Thymus (tissue), 11 donors: ENCODE measurements around the gene CRACDL. TPM values are rescaled to one million over a fixed set of nuclear protein-coding genes. Genes with fewer than 3 reads are reported as not detected.

Source experiments
- DNase-seq, 9 donors: peaks; one replicate each; pipeline ENCODE4 v3.0.0-alpha.2; 2013; ENCODE audit warnings: low spot score in 9 of 9, low read depth in 6 of 9, missing footprints in 1 of 9
- H3K27ac ChIP-seq, 2 donors: one replicate each; pipeline ENCODE4 v1.5.1; 2013; ENCODE audit warnings: control low read depth in 1 of 2, low read depth in 1 of 2, low read length in 1 of 2, mild to moderate bottlenecking in 1 of 2, moderate library complexity in 1 of 2
- H3K27me3 ChIP-seq, 2 donors: one replicate each; pipeline ENCODE4 v1.5.1; 2013; ENCODE audit warnings: low read length in 1 of 2; ENCODE audit not compliant: control insufficient read depth in 2 of 2, insufficient read depth in 1 of 2
- H3K36me3 ChIP-seq, 2 donors: one replicate each; pipeline ENCODE4 v1.5.1; 2013; ENCODE audit warnings: low read length in 1 of 2, mild to moderate bottlenecking in 1 of 2, moderate library complexity in 1 of 2; ENCODE audit not compliant: control insufficient read depth in 2 of 2, insufficient read depth in 2 of 2
- H3K4me1 ChIP-seq, 2 donors: one replicate each; pipeline ENCODE4 v1.5.1; 2013; ENCODE audit warnings: low read length in 2 of 2; ENCODE audit not compliant: control insufficient read depth in 2 of 2, insufficient read depth in 2 of 2
- H3K4me3 ChIP-seq, 2 donors: one replicate each; pipeline ENCODE4 v1.5.1; 2013; ENCODE audit warnings: low read length in 2 of 2, control low read depth in 1 of 2, mild to moderate bottlenecking in 1 of 2
- H3K9me3 ChIP-seq, 2 donors: one replicate each; pipeline ENCODE4 v1.5.1; 2013; ENCODE audit warnings: low read length in 1 of 2, mild to moderate bottlenecking in 1 of 2; ENCODE audit not compliant: control insufficient read depth in 2 of 2, insufficient read depth in 1 of 2
- WGBS: extraction: QIAGEN DNeasy Blood & Tissue Kit; methylation state at CpG from one replicate; pipeline ENCODE4 v1.1.7; 2013; 5-methylcytosine and 5-hydroxymethylcytosine counted together
- polyA plus RNA-seq: library from polyadenylated mRNA; stranded (reverse); fragments of 200-250 nt; gene quantifications from one replicate; pipeline ENCODE4 v1.2.3, GENCODE V29; 2013
- total RNA-seq: library from RNA; stranded (reverse); fragments of 120-200 nt; gene quantifications from one replicate; pipeline ENCODE4 v1.2.4, GENCODE V29; 2013
- donor health status: healthy.

The CRACDL gene
- total and polyA plus RNA-seq, 2 donors: 1.9 to 3.6 TPM

DNA sequence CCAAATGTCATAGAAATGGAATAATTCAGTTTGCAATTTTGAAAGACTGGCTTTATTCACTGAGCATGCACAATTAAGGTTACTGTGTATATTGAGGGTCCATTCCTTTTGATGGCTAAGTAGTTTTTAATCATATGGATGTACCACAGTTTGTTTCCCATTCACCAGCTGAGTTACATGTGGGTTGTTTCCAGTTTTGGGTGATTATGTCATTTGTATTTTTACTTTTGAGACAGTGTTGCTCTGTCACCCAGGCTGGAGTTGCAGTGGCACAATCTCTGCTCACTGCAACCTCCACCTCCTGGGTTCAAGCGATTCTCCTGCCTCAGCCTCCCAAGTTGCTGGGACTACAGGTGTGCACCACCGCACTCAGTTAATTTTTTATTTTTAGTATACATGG, 124.3 kb downstream of the CRACDL start:
- WGBS: 98% methylated on average over 2 of the region's 2 CpGs
- H3K27me3 ChIP-seq: no peaks in the 10 kb centered on the region
- H3K36me3 ChIP-seq: no peaks in the 10 kb centered on the region
- H3K4me3 ChIP-seq: no peak overlapping the region
- H3K4me1 ChIP-seq: peaks cover 0 to 30% of the 10 kb centered on the region in 2 donors
- DNase-seq: no peak
- no peak overlapping the region for H3K27ac ChIP-seq
- peaks cover 0 to 7% of the 10 kb centered on the region in 2 donors for H3K9me3 ChIP-seq

DNA sequence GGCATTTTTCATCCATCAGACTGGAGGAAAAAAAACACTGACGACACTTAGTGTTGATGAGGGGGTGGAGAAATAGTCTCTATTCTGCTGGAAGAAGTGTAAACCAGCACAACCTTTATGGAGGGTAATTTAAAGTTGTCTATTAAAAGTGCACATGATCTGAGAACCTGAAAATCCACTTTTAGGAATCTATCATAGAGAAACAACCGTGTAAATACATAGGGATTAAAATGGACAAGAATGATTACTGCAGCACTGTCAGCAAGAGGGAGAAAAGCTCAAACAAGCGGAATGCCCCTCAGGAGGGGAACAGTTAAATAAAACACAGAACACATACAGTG, 125.5 kb downstream of the CRACDL start:
- 97% methylated on average over 3 of the region's 3 CpGs for WGBS
- H3K4me3 ChIP-seq: no peak overlapping the region

DNA sequence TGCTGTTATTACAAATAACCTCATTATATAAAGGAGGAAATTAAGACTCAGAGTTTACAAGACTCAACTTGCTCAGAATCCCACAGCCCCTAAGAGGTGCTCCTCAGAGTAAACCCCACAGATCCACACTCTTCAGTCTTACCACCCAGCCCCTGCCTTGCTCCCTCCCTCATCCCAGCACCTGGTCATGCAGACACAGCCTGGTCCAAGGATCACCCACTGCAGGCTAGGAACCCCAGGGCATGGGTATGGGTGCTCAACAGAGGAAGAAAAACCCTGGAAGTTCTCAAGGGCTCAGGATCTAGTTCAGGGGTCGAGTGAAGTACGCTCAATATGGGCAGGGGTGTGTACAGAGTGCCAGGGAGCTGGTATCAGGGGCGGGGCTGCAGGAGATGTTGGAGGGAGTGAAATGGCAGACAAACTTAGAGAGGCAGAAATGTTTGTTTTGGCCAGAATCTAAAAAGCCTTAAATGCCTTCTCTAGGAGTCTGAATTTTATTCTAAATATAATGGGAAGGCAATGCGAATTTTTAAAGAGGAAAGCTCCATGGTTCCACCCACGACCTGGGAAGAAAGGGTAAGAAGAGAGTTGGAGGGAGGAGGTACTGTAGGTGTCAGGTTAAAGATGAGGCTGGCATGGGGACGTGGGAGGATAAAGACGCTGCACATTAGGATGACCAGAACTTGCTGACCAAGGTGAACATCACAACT, 126.0 kb downstream of the CRACDL start:
- no peak for DNase-seq
- 94% methylated on average over 7 of the region's 7 CpGs for WGBS
- H3K27me3 ChIP-seq: no peaks in the 10 kb centered on the region
- H3K4me1 ChIP-seq: peaks cover 0 to 43% of the 10 kb centered on the region in 2 donors
- H3K9me3 ChIP-seq: peaks cover 0 to 7% of the 10 kb centered on the region in 2 donors
- H3K36me3 ChIP-seq: no peaks in the 10 kb centered on the region
- H3K27ac ChIP-seq: no peak overlapping the region
- H3K4me3 ChIP-seq: no peak overlapping the region

More for the DNA sequence above, 125.5 kb downstream of the CRACDL start:
- H3K27me3 ChIP-seq: no peaks in the 10 kb centered on the region
- peaks cover 0 to 38% of the 10 kb centered on the region in 2 donors for H3K4me1 ChIP-seq
- H3K27ac ChIP-seq: no peak overlapping the region
- no peaks in the 10 kb centered on the region for H3K36me3 ChIP-seq
- peaks cover 0 to 7% of the 10 kb centered on the region in 2 donors for H3K9me3 ChIP-seq
- no peak for DNase-seq

DNA sequence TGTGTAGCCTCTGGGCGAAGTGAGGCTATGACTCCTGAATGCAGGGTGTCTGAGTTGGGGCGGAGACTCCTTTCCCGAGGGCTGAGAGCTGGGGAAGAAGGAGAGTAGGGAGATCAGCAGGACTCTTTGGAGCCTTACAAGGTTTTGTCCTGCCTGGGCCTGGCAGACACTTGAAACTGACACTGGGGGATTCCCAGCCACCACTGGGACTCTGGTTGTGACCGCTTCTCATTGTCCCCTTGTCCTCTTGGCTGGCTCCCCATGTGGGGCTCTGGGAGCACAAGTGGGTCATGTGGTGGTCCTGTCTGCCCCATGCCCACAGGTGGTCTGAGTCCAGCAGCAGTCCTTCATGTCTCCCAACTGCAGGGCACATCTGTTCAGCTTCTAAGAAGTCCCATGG, 126.9 kb downstream of the CRACDL start:
- no peaks in the 10 kb centered on the region for H3K27me3 ChIP-seq
- peaks cover 0 to 7% of the 10 kb centered on the region in 2 donors for H3K9me3 ChIP-seq
- H3K4me3 ChIP-seq: no peak overlapping the region
- H3K36me3 ChIP-seq: no peaks in the 10 kb centered on the region
- peaks cover 0 to 52% of the 10 kb centered on the region in 2 donors for H3K4me1 ChIP-seq
- 95% methylated on average over 4 of the region's 4 CpGs for WGBS
- DNase-seq: no peak
- no peak overlapping the region for H3K27ac ChIP-seq

DNA sequence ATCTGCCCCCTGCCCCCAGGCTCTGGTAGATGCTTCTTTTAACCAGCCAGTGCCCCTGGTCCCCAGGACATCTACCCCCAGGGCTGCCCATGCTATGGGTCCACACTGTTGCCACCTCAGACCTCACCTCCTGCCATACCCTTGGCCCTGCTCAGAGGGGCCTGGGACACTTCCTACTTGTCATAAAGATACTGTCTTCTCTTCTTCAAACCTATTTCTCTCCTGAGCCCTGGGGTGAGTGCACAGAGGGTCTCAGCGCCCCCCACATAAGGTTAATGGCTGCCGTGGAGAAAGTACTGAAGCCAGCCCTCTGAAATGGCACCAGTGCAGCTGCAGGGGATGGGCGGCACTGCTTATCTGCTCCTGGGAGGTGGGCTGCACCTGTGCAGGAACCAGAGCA, 127.5 kb downstream of the CRACDL start:
- Histone ChIP-seq H3K27me3 (no peaks in the 10 kb centered on the region), H3K4me1 (peaks cover 0 to 52% of the 10 kb centered on the region in 2 donors), H3K4me3 (no peak overlapping the region), H3K36me3 (no peaks in the 10 kb centered on the region), H3K27ac (no peak overlapping the region), H3K9me3 (peaks cover 0 to 7% of the 10 kb centered on the region in 2 donors)
- no peak for DNase-seq
- WGBS: 95% methylated on average over 3 of the region's 3 CpGs

DNA sequence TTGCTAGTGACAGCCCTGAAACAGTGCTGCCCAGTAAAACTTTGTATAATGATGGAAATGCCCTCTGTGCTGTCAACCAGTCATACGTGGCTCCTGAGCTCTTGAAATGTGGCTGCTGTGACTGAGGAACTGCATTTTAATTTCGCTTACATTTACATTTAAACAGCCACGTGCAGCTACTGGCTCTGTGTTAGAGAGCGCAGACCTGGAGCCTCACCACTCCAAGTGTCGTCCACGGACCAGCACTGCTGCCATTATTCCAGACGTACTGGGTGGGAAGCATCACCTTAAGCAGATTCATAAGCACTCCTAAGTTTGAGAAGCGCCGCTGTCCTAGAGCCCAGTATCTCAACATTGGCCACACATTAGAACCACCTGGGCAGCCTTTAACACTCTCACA, 128.1 kb downstream of the CRACDL start:
- H3K27ac ChIP-seq: no peak overlapping the region
- 97% methylated on average over 9 of the region's 9 CpGs for WGBS
- H3K4me3 ChIP-seq: no peak overlapping the region
- peaks cover 0 to 7% of the 10 kb centered on the region in 2 donors for H3K9me3 ChIP-seq
- DNase-seq: no peak
- H3K4me1 ChIP-seq: peaks cover 0 to 52% of the 10 kb centered on the region in 2 donors
- no peaks in the 10 kb centered on the region for H3K36me3 ChIP-seq
- no peaks in the 10 kb centered on the region for H3K27me3 ChIP-seq

DNA sequence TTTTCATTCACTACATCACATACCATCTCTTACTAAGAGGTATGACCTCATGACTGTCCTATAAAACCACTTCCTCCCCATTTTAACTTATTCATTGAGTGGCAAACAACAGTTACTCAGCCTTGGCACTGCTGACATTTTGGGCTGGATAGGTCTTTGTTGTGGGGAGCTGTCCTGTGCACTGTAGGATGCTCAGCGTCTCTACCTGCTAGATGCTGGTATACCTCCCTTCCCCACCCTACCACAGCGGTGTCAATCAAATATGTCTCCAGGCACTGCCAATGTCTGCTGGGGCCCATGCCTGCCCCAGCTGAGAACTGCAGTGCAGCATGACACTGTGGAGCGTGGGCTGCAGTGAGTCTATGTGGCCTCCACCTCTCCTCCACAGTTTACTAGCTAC, 128.8 kb downstream of the CRACDL start:
- DNase-seq: peak in 2 of 9 donors; percentile 45 to 73

DNA sequence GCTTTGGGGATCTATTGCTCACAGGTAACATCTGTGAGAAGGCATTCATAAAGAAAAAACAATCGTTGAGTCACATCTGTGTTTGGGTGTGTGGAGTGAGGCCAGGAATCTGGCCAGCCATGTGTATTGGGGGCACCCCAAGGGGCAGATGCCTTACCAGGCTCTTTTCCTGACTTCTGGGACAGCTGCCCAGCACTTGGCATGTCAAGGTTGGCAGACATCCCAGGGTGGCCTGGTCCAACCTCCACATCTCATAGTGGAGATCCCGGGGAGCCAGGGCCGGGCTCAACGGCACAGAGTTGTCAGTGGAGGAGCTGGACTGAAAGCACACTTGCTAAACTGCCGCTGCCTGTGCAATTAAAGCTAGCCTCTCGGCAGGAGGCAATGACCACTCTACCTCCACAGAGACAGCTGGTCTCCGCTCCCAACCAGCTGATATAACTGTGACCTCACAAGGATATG, 129.8 kb downstream of the CRACDL start:
- H3K27me3 ChIP-seq: no peaks in the 10 kb centered on the region
- H3K36me3 ChIP-seq: no peaks in the 10 kb centered on the region
- peaks cover 0 to 7% of the 10 kb centered on the region in 2 donors for H3K9me3 ChIP-seq
- H3K4me3 ChIP-seq: no peak overlapping the region
- H3K27ac ChIP-seq: no peak overlapping the region
- H3K4me1 ChIP-seq: peaks cover 2 to 62% of the 10 kb centered on the region in 2 donors
- 93% methylated on average over 7 of the region's 7 CpGs for WGBS
- no peak for DNase-seq

More for the DNA sequence above, 128.8 kb downstream of the CRACDL start:
- H3K27ac ChIP-seq: no peak overlapping the region
- no peak overlapping the region for H3K4me3 ChIP-seq
- H3K36me3 ChIP-seq: no peaks in the 10 kb centered on the region
- 58% methylated on average over 3 of the region's 3 CpGs for WGBS
- peaks cover 0 to 52% of the 10 kb centered on the region in 2 donors for H3K4me1 ChIP-seq
- no peaks in the 10 kb centered on the region for H3K27me3 ChIP-seq
- H3K9me3 ChIP-seq: peaks cover 0 to 7% of the 10 kb centered on the region in 2 donors

DNA sequence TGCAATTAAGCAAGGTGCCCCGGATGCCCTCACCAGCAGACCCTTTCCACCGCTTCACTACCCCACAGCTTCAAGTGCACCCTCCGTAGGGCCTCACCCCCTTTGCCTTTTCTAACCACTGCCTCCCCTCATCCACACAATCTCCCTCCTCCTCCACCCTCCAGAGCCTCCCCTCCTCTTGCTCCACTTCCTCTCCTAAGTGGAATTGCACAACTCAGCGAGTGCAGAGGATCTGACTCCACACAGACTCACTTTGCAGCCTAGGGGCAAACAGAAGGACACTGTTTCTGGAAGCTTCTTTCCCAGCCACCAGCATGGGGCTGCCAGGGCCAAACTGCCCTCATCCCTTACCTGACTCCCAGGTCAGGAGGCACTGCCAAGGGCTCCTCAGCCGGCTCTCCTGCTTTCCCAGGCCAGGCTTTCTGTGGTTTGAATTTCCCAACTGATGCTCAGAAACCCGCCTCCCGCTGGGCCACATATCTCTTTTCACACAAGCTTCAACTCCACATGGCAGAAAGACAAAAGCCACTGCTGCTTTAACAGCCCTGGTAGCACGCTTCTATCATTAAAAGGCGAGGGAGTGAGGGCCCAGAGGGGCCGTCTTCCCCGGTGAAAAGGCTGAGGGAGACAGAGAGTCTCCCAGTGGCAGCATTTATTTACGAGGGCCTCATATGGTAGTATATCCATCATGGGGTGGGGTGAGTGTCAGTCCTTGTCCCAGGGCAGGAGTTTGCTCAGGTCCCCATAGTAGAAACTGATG, 130.4 kb downstream of the CRACDL start:
- Histone ChIP-seq H3K9me3 (peaks cover 0 to 7% of the 10 kb centered on the region in 2 donors), H3K36me3 (no peaks in the 10 kb centered on the region), H3K4me1 (peaks cover 9 to 68% of the 10 kb centered on the region in 2 donors), H3K4me3 (no peak overlapping the region), H3K27ac (no peak overlapping the region), H3K27me3 (no peaks in the 10 kb centered on the region)
- 95% methylated on average over 12 of the region's 12 CpGs for WGBS
- no peak for DNase-seq
